Cardiac ventricle fibroblast (primary cell): ENCODE results near the gene MLH3. TPM values are rescaled to one million over a fixed set of nuclear protein-coding genes. Genes with fewer than 3 reads are reported as not detected.

Experiments
- total RNA-seq: library from RNA; depleted of rRNA; stranded (reverse); fragments of >200 nt; gene quantifications from 2 replicates; pipeline ENCODE4 v1.2.3, GENCODE V29; 2015

MLH3 gene
- total RNA-seq, result 15.9 and 17.1 TPM in 2 replicates

DNA sequence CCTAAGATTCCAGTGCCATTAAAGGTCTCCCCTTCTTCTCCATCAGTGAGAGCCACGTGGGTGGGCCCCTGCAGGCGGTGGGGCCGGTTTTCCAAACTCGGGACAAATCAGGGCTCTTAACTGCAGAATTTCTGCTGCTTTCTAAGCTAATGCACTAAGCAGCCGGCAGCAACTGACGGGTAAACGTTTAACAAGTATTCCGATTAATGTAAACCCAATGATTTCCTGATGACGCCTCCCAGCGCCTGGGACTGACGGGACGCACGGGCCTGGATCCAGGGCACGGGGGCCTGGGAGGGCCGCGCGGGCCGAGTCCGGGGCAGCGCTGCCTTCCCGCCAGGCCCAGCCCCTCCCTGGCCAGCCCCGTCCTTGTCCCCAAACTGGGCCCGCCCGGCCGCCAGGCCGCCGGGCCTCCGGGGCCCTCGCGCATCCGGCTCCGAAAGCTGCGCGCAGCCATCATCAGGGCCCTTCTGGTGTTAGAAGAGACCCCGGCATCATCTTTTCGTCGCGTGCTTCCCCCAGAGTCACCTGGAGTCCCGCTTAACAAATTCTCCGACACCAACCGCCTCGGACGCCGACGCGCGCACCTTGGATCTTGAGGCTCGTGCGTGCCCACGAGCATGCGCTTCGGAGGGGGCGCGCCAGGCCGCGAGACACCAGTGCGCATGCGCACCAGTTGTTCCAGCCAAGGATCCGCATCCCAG is at the start of gene MLH3:
Gene MLH3 (minus strand): TSS at position 616 of the 704 bp plus-strand sequence. CDS start 1,812 bp downstream, outside the sequence.

DNA sequence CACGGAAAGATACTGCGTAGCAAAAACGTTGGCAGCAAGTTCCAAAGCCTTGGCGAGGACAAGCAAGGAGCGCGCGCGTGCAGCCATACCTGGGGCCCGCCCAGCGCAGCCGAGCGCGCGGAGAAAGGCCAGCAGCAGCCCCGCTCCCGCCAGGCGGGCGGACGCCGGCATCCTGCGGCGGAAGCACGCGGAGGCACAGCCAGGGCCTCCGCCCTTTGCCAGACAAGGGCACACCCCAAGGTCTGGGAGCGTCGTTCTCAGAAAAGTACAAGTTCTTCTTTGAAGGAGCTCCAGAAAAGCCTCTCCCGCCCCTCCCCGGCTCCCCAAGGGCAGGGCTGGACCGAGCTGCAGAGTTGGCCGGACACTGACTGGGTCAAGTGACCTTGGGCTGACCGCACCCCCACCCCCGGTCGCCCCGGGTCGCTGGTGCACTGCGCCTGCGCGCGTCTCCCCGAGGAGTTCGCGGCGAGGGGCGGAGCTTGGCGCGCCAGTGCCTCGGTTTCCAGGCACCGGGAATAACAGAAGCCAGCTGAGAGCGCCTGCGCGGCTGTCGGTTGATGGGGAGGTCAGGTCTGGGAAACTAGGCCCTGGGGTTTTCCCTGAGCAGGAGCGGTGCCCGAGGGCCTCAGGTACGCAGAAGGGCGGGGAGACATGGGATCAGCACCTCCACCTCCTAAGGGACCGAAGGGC is 18.0 kb upstream of the MLH3 start, which contains the start of gene ZC2HC1C:
Gene ZC2HC1C (plus strand): TSS at position 521 of the 690 bp plus-strand sequence. CDS start 933 bp downstream, outside the sequence.

DNA sequence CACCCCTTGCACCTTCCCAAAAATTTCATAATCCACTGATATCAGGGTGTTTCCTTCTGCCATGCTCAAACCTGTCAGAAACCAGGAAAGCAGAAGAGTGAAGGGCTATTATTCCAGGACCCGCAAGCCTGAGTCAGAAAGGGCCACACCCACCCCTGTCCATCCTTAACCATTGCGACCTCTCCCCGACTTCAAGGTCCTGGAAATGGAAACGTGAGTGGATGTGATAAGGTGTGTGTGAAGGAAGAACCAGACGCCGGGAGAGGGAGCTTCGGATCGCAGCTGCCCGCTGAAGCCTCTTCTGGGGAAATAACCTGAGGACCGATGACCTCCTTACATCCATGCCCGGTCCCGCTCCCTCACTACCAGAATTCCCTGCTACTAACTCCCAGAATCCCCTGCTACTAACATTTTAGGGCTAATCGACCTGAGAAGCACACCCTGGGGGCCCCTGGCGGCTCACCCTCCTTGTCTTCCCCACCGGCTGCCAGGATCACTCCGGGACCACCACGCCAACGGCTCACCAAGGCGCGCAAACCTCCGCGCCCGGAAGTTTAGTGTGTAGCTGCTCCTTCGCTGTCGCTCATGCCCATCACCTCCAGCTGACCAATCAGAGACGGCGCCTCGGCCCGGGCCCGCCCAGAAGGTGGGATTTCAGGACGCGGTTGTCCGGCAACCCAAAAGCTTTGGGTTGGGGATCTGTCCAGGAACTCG is 12.4 kb upstream of the MLH3 start, which contains the start of gene ACYP1:
Gene ACYP1 (minus strand): TSS at position 534 of the 714 bp plus-strand sequence. CDS start 471 bp downstream, at position 63.

DNA sequence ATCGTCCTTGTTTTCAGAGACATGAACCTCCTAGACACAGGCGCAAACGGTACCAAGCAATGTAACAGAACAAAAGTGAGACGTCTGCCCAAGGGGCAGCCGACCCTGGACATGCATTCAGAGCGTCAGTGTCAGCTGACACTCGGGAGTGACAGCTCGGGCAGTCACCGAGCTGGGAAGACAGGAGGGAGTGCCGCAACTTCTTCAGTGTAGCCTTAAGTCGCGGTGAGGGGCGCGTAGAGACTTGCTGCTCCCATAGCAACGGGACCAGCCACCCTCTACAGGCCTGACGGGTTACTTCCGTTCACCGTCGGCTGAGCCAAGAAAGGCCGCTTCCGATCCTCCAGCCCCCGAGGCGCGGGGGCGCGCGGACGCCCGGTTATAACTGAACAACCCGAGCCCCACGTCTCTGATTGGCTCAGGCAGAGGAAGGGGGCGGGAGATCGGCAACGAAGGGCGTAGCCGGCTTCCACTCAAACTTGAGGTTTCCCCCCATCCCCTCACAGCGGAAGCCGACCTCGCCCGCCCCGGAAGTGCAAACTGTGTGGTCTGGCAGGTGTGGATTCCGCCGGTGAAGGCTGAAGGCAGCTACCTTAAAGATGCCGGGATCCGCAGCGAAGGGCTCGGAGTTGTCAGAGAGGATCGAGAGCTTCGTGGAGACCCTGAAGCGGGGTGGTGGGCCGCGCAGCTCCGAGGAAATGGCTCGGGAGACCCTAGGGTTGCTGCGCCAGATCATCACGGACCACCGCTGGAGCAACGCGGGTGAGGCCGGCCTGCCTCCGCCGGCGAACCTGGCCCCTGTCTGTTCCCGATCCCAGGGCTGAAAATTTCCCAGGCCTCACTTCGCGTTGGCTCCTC is 48.6 kb downstream of the MLH3 start, which contains the start of gene EIF2B2:
Gene EIF2B2 (plus strand): TSS at position 530 of the 858 bp plus-strand sequence. CDS start 70 bp downstream, at position 600.

Other genes starting within 250 kb of the MLH3 start
- not detected in 2 replicates for gene PROX2, start 175.3 kb downstream of the MLH3 start, total RNA-seq
- gene DLST, start 169.6 kb downstream of the MLH3 start, total RNA-seq, result 53.6 and 89.1 TPM in 2 replicates
- 4.4 TPM in 1 of 2 replicates, not detected in the other for gene RPS6KL1, start 128.2 kb downstream of the MLH3 start, total RNA-seq
- 24.0 and 30.8 TPM in 2 replicates for gene PGF, start 95.9 kb downstream of the MLH3 start, total RNA-seq
- 34.1 and 38.1 TPM in 2 replicates for gene EIF2B2, start 48.5 kb downstream of the MLH3 start, total RNA-seq
- gene ACYP1, start 12.6 kb upstream of the MLH3 start, total RNA-seq, result 4.2 and 4.9 TPM in 2 replicates
- gene ZC2HC1C, start 18.2 kb upstream of the MLH3 start, total RNA-seq, result 0.24 TPM in 1 of 2 replicates, not detected in the other
- gene NEK9, start 75.6 kb upstream of the MLH3 start, total RNA-seq, result 60.8 and 70.0 TPM in 2 replicates
- 370 and 413 TPM in 2 replicates for gene TMED10, start 125.1 kb upstream of the MLH3 start, total RNA-seq
- 192 and 244 TPM in 2 replicates for gene FOS, start 227.4 kb upstream of the MLH3 start, total RNA-seq